NCI-H524 treated with DMSO at 0.1 percent for 48 hours (cell line): ENCODE measurements around the gene HDGFL2.

Experiments used
- DNase-seq: peaks from one replicate; lab custom pipeline; 2025; lab: John Stamatoyannopoulos, UW

Gene HDGFL2

DNA sequence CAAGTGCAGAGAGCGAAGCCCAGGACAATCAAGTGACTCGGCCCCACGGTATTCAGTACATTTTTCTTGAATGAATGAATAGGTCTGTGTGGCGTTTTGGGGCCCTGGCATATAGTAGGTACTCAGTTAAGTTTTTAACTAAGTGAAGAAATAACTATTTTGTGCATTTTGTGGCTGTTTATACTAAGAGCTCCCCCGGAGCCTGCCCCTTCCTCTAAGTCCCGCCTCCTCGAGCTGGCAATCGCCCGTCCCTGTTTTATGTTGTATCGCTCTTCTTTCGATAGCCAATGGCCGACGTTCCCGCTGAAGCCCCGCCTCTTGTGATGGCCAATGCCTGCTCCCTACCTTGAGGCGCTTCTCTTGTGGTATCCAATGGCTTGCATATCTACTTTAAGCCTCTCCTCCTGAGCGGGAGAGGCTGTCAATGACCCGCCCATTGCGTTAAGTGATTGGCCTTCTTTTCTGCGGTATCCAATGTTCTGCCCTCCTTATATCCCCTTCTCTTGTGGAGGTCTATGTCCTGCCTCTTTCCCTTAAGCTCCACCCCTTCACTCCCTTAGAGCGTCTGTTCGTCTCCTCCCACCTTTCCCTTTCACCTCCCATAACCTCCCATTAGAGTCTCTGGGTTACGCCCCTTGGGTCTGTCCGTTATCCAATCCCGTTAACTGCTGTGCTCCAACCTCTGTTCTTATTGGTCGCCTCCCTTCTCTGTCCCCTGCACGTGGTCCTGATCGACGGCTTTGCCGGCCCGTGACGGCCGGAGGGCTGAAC is 509 bp upstream of the HDGFL2 start:
- DNase-seq: peak; percentile 100

- no peak for DNase-seq
Measured at GRCh38 chr19:4473011-4473762, 1.1 kb downstream of the HDGFL2 start.

GRCh38 chr19:4473763-4474513 is 1.8 kb downstream of the HDGFL2 start:
- DNase-seq: no peak

DNA sequence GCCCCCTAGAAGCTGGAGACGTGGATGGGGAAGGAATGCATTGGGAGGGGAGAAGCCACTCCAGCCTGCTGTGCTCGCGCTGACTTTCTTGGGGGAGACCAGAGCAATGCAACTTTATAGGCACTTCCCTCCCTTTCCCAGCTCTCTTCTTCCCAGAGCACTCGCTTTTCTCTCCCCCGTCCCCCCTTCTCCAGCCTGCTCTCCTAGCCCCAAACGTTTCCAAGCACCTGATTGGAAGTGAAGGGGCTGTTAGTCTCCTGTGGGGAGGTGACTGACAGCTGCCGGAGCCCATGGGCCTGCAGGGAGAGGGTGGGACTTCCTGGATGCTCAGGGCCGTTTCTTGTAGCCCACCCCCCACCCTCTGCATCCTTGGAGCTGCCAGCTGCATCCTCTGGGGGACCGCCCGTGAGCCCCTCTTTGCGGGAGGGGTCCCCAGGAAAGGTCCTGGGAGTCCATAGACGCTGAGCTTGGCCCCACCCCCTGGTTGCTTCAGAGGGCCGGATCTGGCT is 2.5 kb downstream of the HDGFL2 start:
- peak; percentile 82 for DNase-seq

DNA sequence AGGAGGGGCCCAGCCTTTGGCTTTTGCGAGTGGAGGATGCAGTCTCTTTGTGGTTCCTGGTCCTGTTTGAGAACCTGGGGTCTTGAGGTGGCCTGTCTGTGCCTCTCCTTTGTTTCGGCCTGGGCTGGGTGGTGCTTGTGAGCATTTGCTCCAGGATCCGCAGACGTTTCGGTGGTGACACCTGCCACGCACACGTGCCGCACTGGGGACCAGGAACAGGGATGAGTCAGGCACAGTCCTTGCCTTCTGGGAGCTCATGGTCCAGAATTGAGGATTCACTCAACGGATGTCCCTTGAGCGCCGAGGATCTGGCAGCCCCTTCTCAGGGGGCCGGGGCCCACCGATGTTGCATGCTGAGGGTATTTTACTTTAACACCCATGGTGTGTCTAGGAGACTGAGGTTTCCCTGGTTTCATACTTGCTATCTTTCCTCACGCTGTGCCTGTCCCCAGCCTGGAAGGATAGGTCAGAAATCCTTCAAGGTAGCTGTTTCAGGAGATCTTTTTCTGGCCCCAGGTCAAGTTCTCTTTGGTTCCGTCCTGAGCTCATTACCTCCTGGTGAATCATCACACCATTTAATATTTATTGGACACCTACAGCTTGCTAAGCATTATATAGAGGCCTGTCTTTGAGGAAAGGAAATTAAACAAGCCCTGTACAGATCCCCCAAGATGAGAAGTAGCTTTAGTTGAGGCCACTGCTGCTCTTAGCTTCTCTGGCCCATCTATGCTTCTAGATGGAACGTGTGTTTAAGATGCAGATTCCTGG is 5.1 kb downstream of the HDGFL2 start:
- DNase-seq: no peak

- no peak for DNase-seq
Measured at GRCh38 chr19:4482721-4483364, 10.7 kb downstream of the HDGFL2 start.

GRCh38 chr19:4483385-4483784 is 11.3 kb downstream of the HDGFL2 start:
- DNase-seq: no peak

GRCh38 chr19:4487572-4487971 is 15.5 kb downstream of the HDGFL2 start:
- no peak for DNase-seq

GRCh38 chr19:4488496-4488895 is 16.4 kb downstream of the HDGFL2 start:
- DNase-seq: no peak

- DNase-seq: no peak
Measured at GRCh38 chr19:4491446-4491845, 19.3 kb downstream of the HDGFL2 start.

DNA sequence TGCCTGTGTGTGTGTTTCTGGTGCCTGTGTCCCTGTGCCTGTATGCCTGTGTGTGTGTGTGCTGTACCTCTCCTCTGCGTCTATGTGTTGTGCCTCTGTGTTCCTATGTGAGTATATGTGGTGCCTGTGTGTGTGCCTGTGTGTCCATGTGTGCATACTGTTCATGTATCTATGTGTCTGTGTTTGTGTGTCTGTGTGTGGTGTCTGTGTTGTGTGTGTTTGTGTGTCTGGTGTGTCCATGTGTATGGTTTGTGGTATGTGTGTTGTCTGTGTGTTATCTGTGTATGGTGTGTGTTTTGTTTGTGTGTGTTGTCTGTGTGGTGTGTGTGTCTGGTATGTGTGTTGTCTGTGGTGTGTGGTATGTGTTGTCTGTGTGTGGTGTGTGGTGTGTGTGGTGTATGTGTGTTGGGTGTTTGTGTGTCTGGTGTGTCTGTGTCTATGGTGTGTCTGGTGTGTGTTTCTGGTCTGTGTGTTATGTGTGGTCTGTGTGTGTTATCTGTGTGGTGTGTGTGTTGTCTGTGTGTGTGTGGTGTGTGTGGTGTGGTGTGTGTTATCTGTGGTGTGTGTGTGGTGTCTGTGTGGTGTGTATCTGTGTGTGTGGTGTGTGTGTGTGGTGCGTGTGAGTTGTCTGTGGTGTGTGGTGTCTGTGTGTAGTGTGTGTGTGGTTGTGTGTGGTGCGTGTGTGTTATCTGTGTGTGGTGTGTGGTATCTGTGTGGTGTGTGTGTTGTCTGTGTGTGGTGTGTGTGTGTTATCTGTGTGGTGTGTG is 20.4 kb downstream of the HDGFL2 start:
- no peak for DNase-seq

DNA sequence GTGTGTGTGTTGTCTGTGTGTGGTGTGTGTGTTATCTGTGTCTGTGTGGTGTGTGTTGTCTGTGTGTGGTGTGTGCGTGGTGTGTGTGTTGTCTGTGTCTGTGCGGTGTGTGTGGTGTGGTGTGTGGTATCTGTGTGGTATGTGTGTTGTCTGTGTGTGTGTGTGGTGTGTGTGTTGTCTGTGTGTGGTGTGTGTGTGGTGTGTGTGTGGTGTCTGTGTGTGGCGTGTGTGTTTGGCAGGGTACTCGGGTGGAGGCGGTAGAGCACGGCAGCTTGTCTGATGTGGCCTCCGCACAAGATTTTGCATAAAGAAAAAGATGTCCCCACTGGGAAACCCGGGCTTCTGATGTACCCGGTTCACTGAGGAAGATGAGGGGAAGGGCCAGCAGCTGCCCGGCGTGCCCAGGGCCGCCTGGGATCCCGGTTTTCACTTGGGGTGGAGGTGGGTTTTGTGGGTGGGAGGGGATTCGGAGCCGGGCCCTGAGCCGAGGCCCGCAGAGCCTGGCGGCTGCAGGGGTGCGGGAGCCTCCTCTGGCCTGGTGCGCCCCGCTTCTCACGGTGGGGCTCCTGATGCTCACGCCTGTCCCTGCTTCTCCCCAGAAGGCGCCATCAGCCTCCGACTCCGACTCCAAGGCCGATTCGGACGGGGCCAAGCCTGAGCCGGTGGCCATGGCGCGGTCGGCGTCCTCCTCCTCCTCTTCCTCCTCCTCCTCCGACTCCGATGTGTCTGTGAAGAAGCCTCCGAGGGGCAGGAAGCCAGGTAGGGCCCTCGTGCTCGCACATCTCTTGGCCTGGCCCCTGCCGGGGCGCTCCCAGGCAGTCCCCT is 21.2 kb downstream of the HDGFL2 start:
- no peak for DNase-seq

DNA sequence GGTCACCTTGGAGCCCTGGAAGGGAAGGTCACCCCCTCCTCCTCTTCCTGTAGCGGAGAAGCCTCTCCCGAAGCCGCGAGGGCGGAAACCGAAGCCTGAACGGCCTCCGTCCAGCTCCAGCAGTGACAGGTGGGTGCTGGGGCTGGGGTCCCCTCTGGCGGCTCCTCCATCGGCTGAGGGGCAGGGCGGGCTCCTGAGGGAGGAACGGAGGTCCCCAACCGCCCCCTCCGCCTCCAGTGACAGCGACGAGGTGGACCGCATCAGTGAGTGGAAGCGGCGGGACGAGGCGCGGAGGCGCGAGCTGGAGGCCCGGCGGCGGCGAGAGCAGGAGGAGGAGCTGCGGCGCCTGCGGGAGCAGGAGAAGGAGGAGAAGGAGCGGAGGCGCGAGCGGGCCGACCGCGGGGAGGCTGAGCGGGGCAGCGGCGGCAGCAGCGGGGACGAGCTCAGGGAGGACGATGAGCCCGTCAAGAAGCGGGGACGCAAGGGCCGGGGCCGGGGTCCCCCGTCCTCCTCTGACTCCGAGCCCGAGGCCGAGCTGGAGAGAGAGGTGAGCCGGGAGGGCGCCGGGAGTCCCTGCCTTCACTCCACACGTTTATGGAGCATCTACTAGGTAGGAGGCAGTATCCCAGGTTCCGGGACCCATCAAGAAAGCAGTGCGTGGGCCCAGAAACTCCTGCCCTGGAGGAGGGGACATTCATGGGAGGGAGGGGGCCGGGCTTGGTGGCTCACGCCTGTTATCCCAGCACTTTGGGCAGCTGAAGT is 22.0 kb downstream of the HDGFL2 start:
- DNase-seq: no peak

GRCh38 chr19:4494691-4495064 is 22.6 kb downstream of the HDGFL2 start:
- no peak for DNase-seq

GRCh38 chr19:4495471-4495870 is 23.4 kb downstream of the HDGFL2 start:
- DNase-seq: no peak

DNA sequence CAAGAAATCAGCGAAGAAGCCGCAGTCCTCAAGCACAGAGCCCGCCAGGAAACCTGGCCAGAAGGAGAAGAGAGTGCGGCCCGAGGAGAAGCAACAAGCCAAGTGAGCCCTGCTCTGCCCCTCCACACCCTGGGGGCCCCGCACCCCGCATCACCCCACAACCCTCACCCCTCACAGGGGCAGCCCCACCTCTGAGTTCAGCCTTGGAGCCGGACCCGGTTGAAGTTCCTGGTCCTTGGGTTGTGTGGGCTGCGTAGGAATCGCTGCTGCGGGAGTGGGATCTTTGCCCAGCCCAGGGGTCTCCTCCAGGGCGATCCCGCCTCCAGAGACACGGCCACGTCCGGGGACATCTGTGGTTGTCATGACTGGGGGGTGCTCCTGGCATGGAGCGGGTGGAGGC is 24.2 kb downstream of the HDGFL2 start:
- DNase-seq: no peak

DNA sequence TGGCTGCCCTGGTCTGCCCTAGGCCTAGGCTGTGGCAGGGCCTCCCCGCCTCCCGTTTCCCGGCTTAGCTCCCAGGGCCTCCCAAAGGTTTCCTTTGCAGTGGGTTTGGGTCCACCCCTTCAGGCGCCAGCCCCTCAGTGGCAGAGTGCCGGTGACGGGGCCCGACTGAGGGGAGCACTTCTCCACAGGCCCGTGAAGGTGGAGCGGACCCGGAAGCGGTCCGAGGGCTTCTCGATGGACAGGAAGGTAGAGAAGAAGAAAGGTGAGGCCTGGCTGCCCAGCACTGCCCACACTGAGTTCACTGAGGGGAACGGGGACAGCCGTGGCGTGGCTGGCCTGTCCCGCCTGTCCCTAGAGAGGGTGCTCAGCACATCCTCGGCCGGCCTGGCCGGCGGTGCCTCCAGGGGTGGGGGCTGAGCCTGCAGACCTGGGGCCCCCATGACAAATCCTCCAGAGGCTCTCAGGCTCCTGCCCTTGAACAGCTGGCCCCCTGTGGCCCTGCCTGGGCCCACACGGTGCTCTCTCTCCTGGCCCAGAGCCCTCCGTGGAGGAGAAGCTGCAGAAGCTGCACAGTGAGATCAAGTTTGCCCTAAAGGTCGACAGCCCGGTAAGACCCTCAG is 25.8 kb downstream of the HDGFL2 start:
- no peak for DNase-seq

DNA sequence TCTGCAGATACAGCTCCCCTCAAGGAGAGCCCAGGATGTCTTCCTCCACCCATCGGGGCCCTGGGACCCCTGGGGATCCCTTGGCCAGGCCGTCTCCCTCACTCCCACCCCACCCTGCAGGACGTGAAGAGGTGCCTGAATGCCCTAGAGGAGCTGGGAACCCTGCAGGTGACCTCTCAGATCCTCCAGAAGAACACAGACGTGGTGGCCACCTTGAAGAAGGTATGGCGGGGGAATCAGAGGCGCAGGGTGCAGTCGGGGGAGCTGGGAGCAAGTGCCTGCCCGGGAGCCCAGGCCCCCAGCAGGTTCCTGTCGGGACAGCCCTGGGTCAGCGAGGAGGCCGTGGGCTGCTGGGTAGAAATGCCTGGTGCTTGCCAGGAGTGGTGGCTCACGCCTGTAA is 26.6 kb downstream of the HDGFL2 start:
- no peak for DNase-seq

GRCh38 chr19:4499318-4499717 is 27.2 kb downstream of the HDGFL2 start:
- no peak for DNase-seq
